Measurements from ENCODE around the gene FTO. TPM values are rescaled to one million over a fixed set of nuclear protein-coding genes. Genes with fewer than 3 reads are reported as not detected.
A peak's percentile ranks its signal among the peaks of the same experiment; 100 is the strongest.

Gene FTO
- total and polyA plus RNA-seq, 2 donors from 2014 or later = 22.3 to 116 TPM

GRCh38 chr16:53740476-53740875 is 36.5 kb downstream of the FTO start:
- no peak for DNase-seq
- TF ChIP-seq CTCF (IDR thresholded peaks at IDR 0.05; ENCODE audit: borderline replicate concordance, extremely low read depth, insufficient read depth) = no peak
- Histone ChIP-seq H3K27me3 (ENCODE audit: control insufficient read depth, insufficient read depth, low read length) (no peaks in the 10 kb centered on the region), H3K9ac (ENCODE audit: low read length in 3 of 3) (no peak overlapping the region), H3K4me1 (ENCODE audit: control insufficient read depth in 2 of 3, insufficient read depth in 2 of 3, low read depth in 1 of 3, low read length in 3 of 3) (no peaks in the 10 kb centered on the region), H3K36me3 (ENCODE audit: control insufficient read depth in 2 of 3, insufficient read depth in 3 of 3, low read length in 3 of 3) (no peaks in the 10 kb centered on the region), H3K27ac (ENCODE audit: low read depth in 2 of 2, low read length in 2 of 2) (no peak overlapping the region), H3K4me3 (ENCODE audit: low read length in 3 of 3) (no peak overlapping the region), H3K9me3 (ENCODE audit: control insufficient read depth in 2 of 3, insufficient read depth in 1 of 3, low read length in 3 of 3) (no peaks in the 10 kb centered on the region)
- FAIRE-seq = no peak
- intact Hi-C loops (cut with DNase I) = no loop called here

DNA sequence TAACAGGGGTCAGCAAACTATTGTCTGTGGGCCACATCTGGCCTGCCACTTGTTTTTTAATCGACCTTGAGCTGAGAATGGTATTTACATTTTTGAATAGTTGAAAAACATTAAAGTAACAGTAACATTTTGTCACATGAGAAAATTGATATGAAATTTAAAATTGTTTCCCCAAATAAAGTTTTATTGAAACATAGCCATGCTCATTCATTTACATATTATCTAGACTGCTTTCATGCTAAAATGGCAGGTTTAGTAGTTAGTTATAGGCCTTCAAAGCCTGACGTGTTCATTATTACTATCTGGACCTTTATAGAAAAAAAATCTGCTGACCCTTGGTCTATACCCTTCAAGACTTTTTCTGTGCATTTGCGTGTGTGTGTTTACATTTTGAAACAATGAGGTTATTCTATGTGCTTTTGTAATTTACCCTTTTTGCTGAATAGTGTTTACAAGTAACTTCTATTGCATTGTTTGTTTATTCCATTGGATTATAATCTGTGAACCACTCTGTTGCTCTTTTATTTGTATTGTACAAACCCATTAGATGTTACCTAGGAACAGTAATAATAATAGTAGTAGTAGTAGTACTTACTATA is 37.1 kb downstream of the FTO start:
- intact Hi-C loops (cut with DNase I) = no loop called here
- Histone ChIP-seq H3K27me3 (ENCODE audit: control insufficient read depth, insufficient read depth, low read length) (no peaks in the 10 kb centered on the region), H3K27ac (ENCODE audit: low read depth in 2 of 2, low read length in 2 of 2) (no peak overlapping the region), H3K9me3 (ENCODE audit: control insufficient read depth in 2 of 3, insufficient read depth in 1 of 3, low read length in 3 of 3) (no peaks in the 10 kb centered on the region), H3K4me3 (ENCODE audit: low read length in 3 of 3) (no peak overlapping the region), H3K4me1 (ENCODE audit: control insufficient read depth in 2 of 3, insufficient read depth in 2 of 3, low read depth in 1 of 3, low read length in 3 of 3) (peaks cover 0 to 3% (median 2%) of the 10 kb centered on the region in 3 donors), H3K36me3 (ENCODE audit: control insufficient read depth in 2 of 3, insufficient read depth in 3 of 3, low read length in 3 of 3) (no peaks in the 10 kb centered on the region), H3K9ac (ENCODE audit: low read length in 3 of 3) (no peak overlapping the region)
- FAIRE-seq (no peak), DNase-seq (no peak)
- no peak for TF ChIP-seq CTCF (IDR thresholded peaks at IDR 0.05; ENCODE audit: borderline replicate concordance, extremely low read depth, insufficient read depth)

GRCh38 chr16:53741546-53741945 is 37.6 kb downstream of the FTO start:
- no peak for DNase-seq
- intact Hi-C loops (cut with DNase I) = no loop called here
- H3K4me3 ChIP-seq (ENCODE audit: low read length in 3 of 3) = no peak overlapping the region
- H3K36me3 ChIP-seq (ENCODE audit: control insufficient read depth in 2 of 3, insufficient read depth in 3 of 3, low read length in 3 of 3) = no peaks in the 10 kb centered on the region
- no peak for TF ChIP-seq CTCF (IDR thresholded peaks at IDR 0.05; ENCODE audit: borderline replicate concordance, extremely low read depth, insufficient read depth)
- no peaks in the 10 kb centered on the region for H3K27me3 ChIP-seq (ENCODE audit: control insufficient read depth, insufficient read depth, low read length)
- no peak for FAIRE-seq
- H3K9ac ChIP-seq (ENCODE audit: low read length in 3 of 3) = no peak overlapping the region
- H3K9me3 ChIP-seq (ENCODE audit: control insufficient read depth in 2 of 3, insufficient read depth in 1 of 3, low read length in 3 of 3) = no peaks in the 10 kb centered on the region
- H3K27ac ChIP-seq (ENCODE audit: low read depth in 2 of 2, low read length in 2 of 2) = no peak overlapping the region
- H3K4me1 ChIP-seq (ENCODE audit: control insufficient read depth in 2 of 3, insufficient read depth in 2 of 3, low read depth in 1 of 3, low read length in 3 of 3) = peaks cover 0 to 4% (median 3%) of the 10 kb centered on the region in 3 donors

DNA sequence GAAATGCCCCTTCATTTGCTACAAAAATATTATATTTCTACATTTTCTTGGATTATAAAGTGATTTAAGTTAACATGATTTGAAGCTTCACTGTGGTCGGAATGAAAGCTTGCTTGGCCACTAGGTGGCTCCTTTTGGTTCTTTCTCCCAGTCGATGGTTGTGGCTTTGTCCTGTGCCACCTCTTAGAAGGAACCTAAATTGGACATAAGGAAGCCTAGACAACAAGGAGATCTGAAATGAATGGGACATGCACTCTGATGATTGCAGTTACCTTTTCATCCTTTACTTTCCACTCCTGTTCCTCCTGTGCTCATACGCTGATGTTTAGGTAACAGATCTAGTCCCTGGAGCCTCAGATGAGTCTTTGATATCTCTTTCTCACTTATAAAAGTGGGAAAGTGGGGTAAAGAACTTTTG is 39.2 kb downstream of the FTO start:
- no peak overlapping the region for H3K9ac ChIP-seq (ENCODE audit: low read length in 3 of 3)
- H3K27me3 ChIP-seq (ENCODE audit: control insufficient read depth, insufficient read depth, low read length) = no peaks in the 10 kb centered on the region
- H3K4me3 ChIP-seq (ENCODE audit: low read length in 3 of 3) = no peak overlapping the region
- DNase-seq (no peak), FAIRE-seq (no peak)
- no peaks in the 10 kb centered on the region for H3K9me3 ChIP-seq (ENCODE audit: control insufficient read depth in 2 of 3, insufficient read depth in 1 of 3, low read length in 3 of 3)
- TF ChIP-seq CTCF (IDR thresholded peaks at IDR 0.05; ENCODE audit: borderline replicate concordance, extremely low read depth, insufficient read depth) = peak; percentile 57
- intact Hi-C loops (cut with DNase I) = no loop called here
- no peak overlapping the region for H3K27ac ChIP-seq (ENCODE audit: low read depth in 2 of 2, low read length in 2 of 2)
- H3K36me3 ChIP-seq (ENCODE audit: control insufficient read depth in 2 of 3, insufficient read depth in 3 of 3, low read length in 3 of 3) = no peaks in the 10 kb centered on the region
- peaks cover 0 to 6% (median 3%) of the 10 kb centered on the region in 3 donors for H3K4me1 ChIP-seq (ENCODE audit: control insufficient read depth in 2 of 3, insufficient read depth in 2 of 3, low read depth in 1 of 3, low read length in 3 of 3)

Data from kidney (tissue), 14 donors.